ENCODE results near the gene SH3YL1.

Gene SH3YL1

GRCh38 chr2:252001-252602 is 11.7 kb downstream of the SH3YL1 start:
- TF ChIP-seq, protein P1, sequence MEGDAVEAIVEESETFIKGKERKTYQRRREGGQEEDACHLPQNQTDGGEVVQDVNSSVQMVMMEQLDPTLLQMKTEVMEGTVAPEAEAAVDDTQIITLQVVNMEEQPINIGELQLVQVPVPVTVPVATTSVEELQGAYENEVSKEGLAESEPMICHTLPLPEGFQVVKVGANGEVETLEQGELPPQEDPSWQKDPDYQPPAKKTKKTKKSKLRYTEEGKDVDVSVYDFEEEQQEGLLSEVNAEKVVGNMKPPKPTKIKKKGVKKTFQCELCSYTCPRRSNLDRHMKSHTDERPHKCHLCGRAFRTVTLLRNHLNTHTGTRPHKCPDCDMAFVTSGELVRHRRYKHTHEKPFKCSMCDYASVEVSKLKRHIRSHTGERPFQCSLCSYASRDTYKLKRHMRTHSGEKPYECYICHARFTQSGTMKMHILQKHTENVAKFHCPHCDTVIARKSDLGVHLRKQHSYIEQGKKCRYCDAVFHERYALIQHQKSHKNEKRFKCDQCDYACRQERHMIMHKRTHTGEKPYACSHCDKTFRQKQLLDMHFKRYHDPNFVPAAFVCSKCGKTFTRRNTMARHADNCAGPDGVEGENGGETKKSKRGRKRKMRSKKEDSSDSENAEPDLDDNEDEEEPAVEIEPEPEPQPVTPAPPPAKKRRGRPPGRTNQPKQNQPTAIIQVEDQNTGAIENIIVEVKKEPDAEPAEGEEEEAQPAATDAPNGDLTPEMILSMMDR (IDR thresholded peaks at IDR 0.05), result no peak

- TF ChIP-seq, protein P1 (IDR thresholded peaks at IDR 0.05), result no peak
Measured at GRCh38 chr2:249538-250042, 14.2 kb downstream of the SH3YL1 start.

DNA sequence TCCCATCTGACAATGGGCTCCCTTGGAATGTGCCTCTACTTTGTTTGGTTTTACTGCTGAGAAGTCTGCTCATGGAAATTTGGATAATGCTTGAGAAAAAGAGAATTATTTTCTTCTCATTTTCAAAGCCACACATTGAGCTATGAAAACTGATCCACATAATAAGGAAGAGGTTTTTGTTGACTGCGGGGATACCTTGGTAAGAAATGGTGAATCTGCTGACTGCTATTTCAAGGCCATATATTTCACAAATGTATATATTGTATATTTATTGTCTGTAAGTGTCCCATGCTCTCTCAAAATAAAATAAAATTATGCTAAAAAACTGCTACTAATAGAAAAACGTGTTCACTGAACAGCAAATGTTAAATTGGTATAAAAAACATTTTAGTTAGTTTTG is 15.1 kb downstream of the SH3YL1 start:
- TF ChIP-seq, protein P1 (IDR thresholded peaks at IDR 0.05), result no peak

- TF ChIP-seq, protein P1 (IDR thresholded peaks at IDR 0.05), result peak; percentile 52
Measured at GRCh38 chr2:246489-247144, 17.2 kb downstream of the SH3YL1 start.

- TF ChIP-seq, protein P1 (IDR thresholded peaks at IDR 0.05), result no peak
Measured at GRCh38 chr2:244547-244946, 19.3 kb downstream of the SH3YL1 start.

DNA sequence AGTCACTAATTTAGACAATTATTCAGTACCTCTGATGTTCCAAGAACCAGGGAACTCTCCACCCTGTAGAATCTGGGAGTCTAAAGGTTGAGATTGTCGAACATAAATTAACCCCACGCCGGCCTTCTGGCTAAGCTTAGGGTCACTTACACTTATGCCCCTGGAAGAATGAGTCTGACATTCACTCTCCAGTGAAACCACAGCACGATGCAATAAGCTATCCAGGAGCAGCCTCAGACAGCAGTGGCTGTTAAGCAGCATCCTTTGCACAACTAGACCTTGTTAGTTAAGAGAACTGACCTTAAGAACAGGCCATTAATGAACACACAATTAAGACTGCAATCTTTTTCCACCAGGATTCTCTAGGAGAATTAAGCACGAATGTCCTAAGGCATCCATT is 25.0 kb downstream of the SH3YL1 start:
- TF ChIP-seq, protein P1 (IDR thresholded peaks at IDR 0.05), result no peak

DNA sequence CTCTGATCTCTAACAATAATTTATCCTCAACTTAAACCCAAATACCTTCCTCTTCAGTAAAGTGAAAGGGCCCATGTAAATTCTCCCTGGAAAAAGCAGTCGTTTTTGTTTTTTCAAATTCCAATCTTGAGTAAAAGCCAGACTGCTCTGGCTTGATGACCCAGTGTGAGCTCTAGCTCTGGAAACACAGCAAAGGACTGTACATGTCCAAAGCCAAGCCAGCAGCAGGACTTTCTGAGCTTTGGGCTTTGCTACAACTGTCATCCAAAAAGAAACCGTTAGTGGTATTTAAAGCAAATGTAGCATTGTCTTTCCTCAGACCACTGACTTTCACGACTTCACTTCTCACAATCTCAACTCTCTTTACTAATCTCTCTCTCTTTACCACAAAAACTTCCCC is 25.4 kb downstream of the SH3YL1 start:
- TF ChIP-seq, protein P1 (IDR thresholded peaks at IDR 0.05), result no peak
